CD4-positive, alpha-beta T cell treated with Interleukin-1 beta for 1 hour (primary cell): ENCODE measurements around the gene ENTREP1.

Experiments
- DNase-seq, 2 donors: peaks; one replicate each; pipeline ENCODE4 v3.0.0-alpha.2; 2020 to 2022

The ENTREP1 gene

DNA sequence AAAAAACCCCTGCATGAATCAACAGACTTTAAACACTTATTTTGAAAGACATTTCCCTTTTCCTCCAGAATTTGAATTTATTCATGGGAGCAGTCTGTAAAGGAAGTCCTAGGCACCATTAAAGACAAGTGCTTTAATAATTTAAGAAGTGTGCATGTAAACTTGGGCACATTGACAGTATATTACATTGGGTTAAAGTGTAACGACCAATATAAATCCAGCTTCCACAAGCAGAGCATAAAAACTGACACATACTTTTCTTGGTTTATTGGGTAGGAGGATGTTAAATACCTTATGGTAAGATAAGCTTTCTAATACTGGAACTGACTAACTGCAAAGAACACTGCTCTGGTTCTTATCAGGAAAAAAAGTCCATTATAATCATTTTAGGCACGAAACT lies 1.2 kb upstream of the ENTREP1 start:
- DNase-seq: no peak

- no peak for DNase-seq
These were observed 596 bp downstream of the ENTREP1 start for GRCh38 chr9:69325409-69326212.

DNA sequence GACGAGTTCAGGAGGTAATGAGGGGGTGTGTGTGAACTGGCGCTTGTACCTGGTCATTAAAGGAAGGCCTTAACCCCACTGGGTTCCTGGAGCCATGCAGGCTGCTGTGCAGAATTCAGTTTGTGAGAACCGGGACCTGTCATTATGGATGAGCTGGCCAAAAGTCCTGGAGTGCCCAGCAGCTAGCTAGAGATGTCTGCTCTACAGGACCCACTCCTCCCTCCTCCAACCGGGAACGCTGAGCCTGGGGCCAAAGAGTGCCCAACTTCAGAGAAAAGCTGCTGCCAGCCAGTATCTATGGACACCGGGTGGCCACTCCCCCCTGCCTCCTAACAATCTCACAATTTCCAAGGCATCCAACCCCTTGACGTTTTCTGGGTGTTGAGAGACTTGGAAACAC lies 1.2 kb downstream of the ENTREP1 start:
- no peak for DNase-seq

DNA sequence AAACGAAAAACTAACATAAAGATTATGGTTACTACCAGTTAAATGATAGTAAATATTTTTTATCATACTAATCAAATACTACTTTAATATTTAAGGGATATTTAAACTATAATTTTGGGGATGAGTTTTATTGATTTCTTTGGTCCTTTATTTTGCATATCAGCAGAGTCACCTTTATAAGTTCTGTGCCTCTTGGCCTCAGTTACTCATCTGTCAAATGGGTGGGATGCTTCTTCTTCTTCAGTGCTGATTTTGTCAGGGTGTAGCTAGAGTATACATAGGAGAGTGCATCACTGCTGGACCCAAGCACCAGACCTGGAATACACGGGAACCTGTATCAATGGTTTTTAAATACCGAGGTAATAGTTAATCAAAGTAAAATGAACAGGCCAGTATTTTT lies 5.6 kb downstream of the ENTREP1 start:
- no peak for DNase-seq

DNA sequence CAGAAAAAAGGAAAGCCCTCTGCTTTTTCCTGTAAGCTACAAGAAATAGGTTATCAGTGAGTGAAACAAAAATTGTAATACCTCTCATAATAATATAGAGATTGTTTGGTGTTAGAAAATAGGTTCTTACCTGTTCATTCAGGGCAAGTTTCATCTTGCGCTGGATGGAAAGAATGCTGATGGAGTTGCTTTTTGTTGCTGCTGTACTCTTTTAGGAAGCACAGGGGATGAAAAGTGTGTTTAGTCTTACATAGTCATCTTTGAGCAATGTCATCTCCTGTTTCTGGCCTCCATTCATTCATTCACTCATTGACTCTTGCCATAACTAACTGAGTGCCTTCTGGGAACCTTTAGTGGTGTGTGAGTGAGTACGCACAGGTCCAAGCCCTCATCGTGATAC lies 6.4 kb downstream of the ENTREP1 start:
- DNase-seq: no peak

- no peak for DNase-seq
These were observed 7.2 kb downstream of the ENTREP1 start for GRCh38 chr9:69332067-69332685.

GRCh38 chr9:69333716-69334115 lies 8.7 kb downstream of the ENTREP1 start:
- DNase-seq: no peak

- no peak for DNase-seq
These were observed 9.3 kb downstream of the ENTREP1 start for GRCh38 chr9:69334317-69334716.

GRCh38 chr9:69339620-69340019 lies 14.6 kb downstream of the ENTREP1 start:
- no peak for DNase-seq

- DNase-seq: no peak
These were observed 15.6 kb downstream of the ENTREP1 start for GRCh38 chr9:69340631-69341030.

GRCh38 chr9:69342769-69343168 lies 17.8 kb downstream of the ENTREP1 start:
- DNase-seq: no peak

- no peak for DNase-seq
These were observed 19.4 kb downstream of the ENTREP1 start for GRCh38 chr9:69344459-69344858.

- DNase-seq: no peak
These were observed 21.8 kb downstream of the ENTREP1 start for GRCh38 chr9:69346596-69347390.

- no peak for DNase-seq
These were observed 22.6 kb downstream of the ENTREP1 start for GRCh38 chr9:69347607-69348006.

GRCh38 chr9:69351227-69351626 lies 26.2 kb downstream of the ENTREP1 start:
- DNase-seq: no peak

DNA sequence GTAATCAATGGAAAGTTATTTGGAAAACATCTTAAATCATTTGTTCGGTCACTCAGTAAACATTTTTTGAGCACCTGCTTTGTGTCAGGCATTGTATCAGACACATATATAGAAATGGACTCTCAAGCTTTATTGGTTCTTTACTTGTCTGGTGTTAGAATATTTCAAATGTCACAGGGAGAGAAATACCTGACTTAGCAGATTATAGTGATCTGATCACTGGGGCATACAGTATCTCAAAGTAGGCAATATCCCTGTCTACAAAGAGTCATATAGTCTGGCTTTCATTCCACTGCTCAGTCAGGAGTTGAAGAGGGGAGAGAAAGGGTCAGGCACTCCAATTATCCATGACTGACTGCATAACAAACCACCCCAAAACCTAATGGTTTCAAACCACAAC lies 30.2 kb downstream of the ENTREP1 start:
- DNase-seq: no peak

GRCh38 chr9:69357030-69357775 lies 32.2 kb downstream of the ENTREP1 start:
- DNase-seq: no peak

GRCh38 chr9:69357821-69358220 lies 32.8 kb downstream of the ENTREP1 start:
- DNase-seq: no peak

DNA sequence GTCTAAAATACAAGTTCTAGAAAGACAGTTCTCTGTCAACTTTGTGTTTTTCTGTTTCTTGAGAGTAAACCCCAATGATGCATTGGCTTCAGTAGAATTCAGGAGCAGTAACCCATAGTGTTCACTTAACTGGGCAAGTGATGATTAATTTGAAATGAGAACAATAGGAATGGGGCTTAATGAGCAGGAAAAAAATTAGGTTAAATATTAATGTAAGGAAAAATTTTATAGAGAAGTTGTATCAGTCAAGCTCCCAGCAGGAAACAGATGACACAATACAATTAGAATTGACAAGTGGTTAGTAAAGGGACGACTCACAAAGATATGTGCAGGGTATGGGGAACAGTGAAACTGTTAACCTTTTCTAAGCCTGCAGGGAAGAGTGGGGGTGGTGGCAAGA lies 38.2 kb downstream of the ENTREP1 start:
- no peak for DNase-seq

DNA sequence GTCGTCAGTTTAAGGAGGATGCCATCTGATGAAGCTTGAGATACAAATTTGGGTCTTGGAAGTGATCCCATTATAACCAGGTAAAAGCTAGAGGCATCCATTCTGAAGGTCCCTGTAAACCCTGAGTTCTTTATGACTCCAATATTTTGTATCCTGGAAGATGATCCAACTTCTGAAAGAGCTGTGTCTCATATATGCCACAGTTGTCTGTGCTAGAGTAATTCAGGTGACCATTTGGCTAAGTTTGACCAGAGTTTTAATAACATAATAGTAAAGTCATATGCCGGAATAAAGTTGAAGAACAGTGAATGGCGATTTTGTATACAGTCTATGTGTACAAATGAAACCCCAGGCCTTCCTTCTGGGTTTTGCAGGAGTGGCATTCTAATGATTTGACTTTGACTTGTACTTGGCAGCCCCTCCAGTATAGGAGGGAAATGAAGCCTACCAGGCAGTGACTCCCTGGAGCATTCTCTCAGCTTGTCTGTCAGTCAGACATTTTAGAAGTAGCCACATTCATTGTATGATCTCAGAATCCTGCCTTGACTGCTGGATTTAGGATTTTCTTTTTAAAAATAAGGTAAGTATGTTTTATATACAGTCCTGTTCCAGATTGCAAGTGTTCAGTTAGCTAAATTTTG lies 39.6 kb downstream of the ENTREP1 start:
- DNase-seq: no peak

DNA sequence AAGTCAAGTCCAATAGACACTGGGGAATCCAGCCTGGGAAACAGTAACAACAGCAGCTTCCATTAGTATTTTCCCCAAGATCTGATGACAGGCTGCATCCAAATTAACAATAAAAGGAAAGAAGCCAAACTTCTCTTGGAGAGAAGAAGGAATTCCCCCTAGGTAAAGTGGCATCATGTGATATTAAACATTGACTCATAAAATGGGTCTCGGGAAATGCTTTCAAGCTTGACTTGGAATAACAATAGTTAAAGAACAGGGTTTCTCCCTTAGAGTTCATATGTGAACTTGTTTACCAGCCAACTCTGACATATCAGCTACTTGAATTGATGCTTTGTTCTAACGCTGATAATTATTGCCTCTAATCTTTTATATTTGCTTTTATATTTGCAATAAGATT lies 45.4 kb downstream of the ENTREP1 start:
- no peak for DNase-seq

DNA sequence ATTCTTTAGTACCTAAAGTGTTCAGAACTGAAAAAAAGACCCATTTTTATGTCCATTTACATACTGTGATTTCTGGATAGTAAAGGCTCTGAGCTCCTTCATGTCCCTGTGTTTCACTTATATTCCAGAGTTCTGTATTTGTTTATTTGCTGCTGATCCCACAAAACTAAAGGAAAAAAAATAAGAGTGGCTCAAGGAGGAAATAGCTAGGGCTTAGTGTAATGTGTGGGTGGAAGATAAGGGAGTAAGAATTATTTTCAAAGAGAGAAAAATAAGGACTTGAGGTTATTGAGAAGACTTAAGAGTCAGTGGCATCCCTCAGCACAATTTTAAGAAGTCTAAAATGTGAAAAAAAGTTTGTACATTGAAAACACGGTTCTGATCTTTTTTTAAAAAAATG lies 46.0 kb downstream of the ENTREP1 start:
- no peak for DNase-seq

DNA sequence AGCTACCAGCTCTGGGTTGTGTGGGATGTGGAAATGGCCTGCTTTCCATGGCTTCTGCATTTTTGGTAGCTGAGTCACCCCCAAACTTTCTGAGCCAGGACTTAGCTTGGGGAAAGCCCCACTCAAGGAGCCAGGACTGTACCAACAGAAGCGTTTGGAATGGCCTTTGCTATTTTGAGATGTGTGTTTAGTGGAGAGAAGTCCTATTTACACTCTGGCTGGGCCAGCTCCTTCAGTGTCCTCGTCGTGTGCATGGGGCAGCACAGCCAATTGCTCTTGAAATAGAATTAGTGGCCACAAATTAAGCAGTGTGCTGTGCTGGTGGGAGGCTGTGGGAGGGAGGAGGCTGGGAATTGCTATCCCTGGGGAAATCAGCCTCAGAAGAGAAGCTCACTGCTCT lies 51.6 kb downstream of the ENTREP1 start:
- no peak for DNase-seq
